HepG2 (cell line): ENCODE measurements around the gene NPHP4. TPM values are rescaled to one million over a fixed set of nuclear protein-coding genes. Genes with fewer than 3 reads are reported as not detected.

Experiments used
- AHR ChIP-seq: IDR thresholded peaks from 2 replicates; pipeline ENCODE4 v1.6.1; 2018; ENCODE audit warnings: missing genetic modification reagents, missing compliant biosample characterization
- ERF ChIP-seq: IDR thresholded peaks from 2 replicates; pipeline ENCODE4 v1.6.1; 2018; ENCODE audit warnings: missing biosample characterization, missing genetic modification reagents
- FOSL2 ChIP-seq: sonication (generic); formaldehyde crosslinking; IDR thresholded peaks from 2 replicates; pipeline ENCODE4 v1.4.0; 2020; ENCODE audit warnings: missing genetic modification reagents
- GABPA ChIP-seq, 2 experiments: IDR thresholded peaks; 2 replicates each; pipeline ENCODE4 v1.6.1; 2011 to 2016; ENCODE audit warnings: low read depth in 2 of 2, low read length in 1 of 2, missing biosample characterization in 1 of 2, missing genetic modification characterization in 1 of 2
- GABPB1 ChIP-seq: IDR thresholded peaks from 2 replicates; pipeline ENCODE4 v1.6.1; 2016; ENCODE audit warnings: mild to moderate bottlenecking, missing genetic modification reagents, moderate library complexity, missing compliant biosample characterization
- GATAD1 ChIP-seq: IDR thresholded peaks from 2 replicates; pipeline ENCODE4 v1.6.1; 2016; ENCODE audit warnings: missing genetic modification reagents, missing compliant biosample characterization
- GATAD2A ChIP-seq: IDR thresholded peaks from 2 replicates; pipeline ENCODE4 v1.6.1; 2016
- HDAC1 ChIP-seq: sonication (generic); formaldehyde crosslinking; IDR thresholded peaks from 2 replicates; pipeline ENCODE4 v1.5.1; 2020; ENCODE audit warnings: mild to moderate bottlenecking, missing genetic modification reagents
- KDM1A ChIP-seq: IDR thresholded peaks from 2 replicates; pipeline ENCODE4 v1.6.1; 2016; ENCODE audit warnings: missing compliant biosample characterization
- MIER2 ChIP-seq: IDR thresholded peaks from 2 replicates; pipeline ENCODE4 v1.6.1; 2016; ENCODE audit warnings: missing biosample characterization, missing genetic modification reagents
- NCOA2 ChIP-seq: sonication (generic); formaldehyde crosslinking; IDR thresholded peaks from 2 replicates; pipeline ENCODE4 v1.8.0; 2022; ENCODE audit warnings: inconsistent platforms
- NR1H2 ChIP-seq: sonication (generic); formaldehyde crosslinking; IDR thresholded peaks from 2 replicates; pipeline ENCODE4 v1.8.1; 2022; ENCODE audit warnings: low read depth, missing genetic modification reagents, borderline replicate concordance
- PHF21A ChIP-seq: sonication (generic); formaldehyde crosslinking; IDR thresholded peaks from 2 replicates; pipeline ENCODE4 v1.5.0; 2020; ENCODE audit warnings: mild to moderate bottlenecking, missing genetic modification reagents
- PITX1 ChIP-seq: sonication (generic); formaldehyde crosslinking; IDR thresholded peaks from 2 replicates; pipeline ENCODE4 v1.5.1; 2020; ENCODE audit warnings: mild to moderate bottlenecking, missing genetic modification reagents
- SETDB1 ChIP-seq: sonication (generic); formaldehyde crosslinking; IDR thresholded peaks from 2 replicates; pipeline ENCODE4 v1.5.1; 2020; ENCODE audit warnings: missing genetic modification reagents, mild to moderate bottlenecking, borderline replicate concordance
- SIN3A ChIP-seq: IDR thresholded peaks from 2 replicates; pipeline ENCODE4 v1.6.1; 2011; ENCODE audit warnings: low read depth, mild to moderate bottlenecking, control low read depth, low read length, borderline replicate concordance
- ZKSCAN8 ChIP-seq: IDR thresholded peaks from 2 replicates; pipeline ENCODE4 v1.6.1; 2016; ENCODE audit warnings: borderline replicate concordance, missing genetic modification reagents, missing compliant biosample characterization
- ZMAT3 ChIP-seq: sonication (generic); formaldehyde crosslinking; conservative IDR thresholded peaks from 2 replicates; pipeline ENCODE4 v1.7.0; 2021; ENCODE audit warnings: missing genetic modification reagents
- ZNF451 ChIP-seq: sonication (generic); formaldehyde crosslinking; IDR thresholded peaks from 2 replicates; pipeline ENCODE4 v1.5.0; 2020; ENCODE audit warnings: mild to moderate bottlenecking, missing genetic modification reagents
- ZNF543 ChIP-seq: sonication (generic); formaldehyde crosslinking; IDR thresholded peaks from 2 replicates; pipeline ENCODE4 v1.4.0; 2020; ENCODE audit warnings: mild to moderate bottlenecking, missing genetic modification reagents
- ZNF614 ChIP-seq: IDR thresholded peaks from 2 replicates; pipeline ENCODE4 v1.6.1; 2018; ENCODE audit warnings: missing biosample characterization, missing genetic modification reagents, inconsistent platforms, borderline replicate concordance
- ZNF780A ChIP-seq: sonication (generic); formaldehyde crosslinking; IDR thresholded peaks from 2 replicates; pipeline ENCODE4 v1.8.0; 2022; ENCODE audit warnings: mild to moderate bottlenecking, missing genetic modification reagents, moderate library complexity
- ZNF850 ChIP-seq: sonication (generic); formaldehyde crosslinking; conservative IDR thresholded peaks from 2 replicates; pipeline ENCODE4 v1.9.0; 2021; ENCODE audit warnings: mild to moderate bottlenecking, missing genetic modification reagents
- polyA plus RNA-seq, 8 experiments: library from polyadenylated mRNA; depleted of rRNA in 3 of 8; stranded (reverse) in 7 of 8; unstranded in 1 of 8; fragments of >200 nt; fragmentation: Illumina TruSeq in 4 of 8; extraction: Trizol in 4 of 8; gene quantifications; 2 replicates each; pipeline versions ENCODE4 v1.2.1 to v1.2.3, GENCODE V29; 2011 to 2016; ENCODE audit warnings: low read depth in 4 of 8, missing spikeins in 1 of 8, mixed read lengths in 1 of 8; ENCODE audit not compliant: insufficient read depth in 1 of 8
- total RNA-seq, 5 experiments: library from RNA; depleted of rRNA; stranded (reverse); fragments of >200 nt; fragmentation: Illumina TruSeq; extraction: Trizol; gene quantifications; 2 replicates each; pipeline ENCODE4 v1.2.3, GENCODE V29; 2016; ENCODE audit warnings: low read depth in 1 of 5
- TF ChIP-seq, protein P1 (sequence below): sonication (generic); formaldehyde crosslinking; IDR thresholded peaks from 2 replicates; pipeline ENCODE4 v1.5.0; 2020; ENCODE audit warnings: missing genetic modification reagents
- TF ChIP-seq, protein P2 (sequence below), 2 experiments: fragments of 450-650 bp in 1 of 2; sonication (generic) in 1 of 2; formaldehyde crosslinking; IDR thresholded peaks; 2 replicates each; pipeline versions ENCODE4 v1.5.0 to v1.8.0; 2020 to 2022; ENCODE audit warnings: mild to moderate bottlenecking in 1 of 2, missing genetic modification reagents in 1 of 2
- TF ChIP-seq, protein P3 (sequence below): sonication (generic); formaldehyde crosslinking; IDR thresholded peaks from 2 replicates; pipeline ENCODE4 v1.4.0; 2020; ENCODE audit warnings: missing genetic modification reagents

Gene NPHP4
- total and polyA plus RNA-seq, 2 of the 13 experiments (the other 11 are each of a cell fraction or from before 2014, with no cell fraction given), result 4.4 to 6.8 TPM

DNA sequence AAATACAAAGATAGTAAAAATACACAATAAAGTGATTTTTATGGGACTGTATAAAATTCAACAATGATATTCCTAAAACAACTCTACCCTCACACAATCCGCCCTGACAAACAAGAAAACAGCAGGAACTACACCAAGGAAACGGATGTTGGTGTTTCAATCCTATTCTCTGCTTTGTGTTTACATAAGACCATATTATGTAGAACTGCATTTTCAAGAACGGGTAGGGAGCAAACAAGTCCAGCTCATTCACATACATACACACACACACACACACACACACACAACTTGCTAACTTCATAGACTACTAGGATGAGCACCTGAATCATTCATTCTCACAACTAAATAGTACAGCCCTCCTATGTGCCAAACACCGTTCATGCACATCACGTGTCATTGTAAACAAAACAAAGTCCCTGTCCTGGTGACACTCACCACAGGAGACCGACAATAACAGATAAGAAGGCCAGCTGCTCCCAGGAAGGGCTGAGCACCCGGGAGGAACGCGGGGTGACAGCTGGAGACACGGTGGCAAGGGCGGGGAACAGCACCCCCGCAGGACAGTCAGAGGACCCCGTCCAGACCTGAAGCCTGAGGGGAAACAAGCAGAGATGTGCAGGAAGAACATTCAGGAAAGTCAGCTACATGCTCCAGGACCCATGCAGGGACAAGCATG lies 43.0 kb downstream of the NPHP4 start (continued):
- 0 out of 2 replicates have a peak, but pooled peaks have one; percentile 59 for TF ChIP-seq ZNF451 (CRISPR knock-in tag)
- peak; percentile 61 for TF ChIP-seq PITX1 (CRISPR knock-in tag)
- peak; percentile 42; the same call in 1 of the 2 replicates for TF ChIP-seq GABPB1 (CRISPR knock-in tag)
- TF ChIP-seq SETDB1 (CRISPR knock-in tag), result no peak
- TF ChIP-seq ZKSCAN8 (CRISPR knock-in tag), result 0 out of 2 replicates have a peak, but pooled peaks have one; percentile 27
- no peak for TF ChIP-seq MIER2 (CRISPR knock-in tag)
- TF ChIP-seq ZNF850 (CRISPR knock-in tag), result no peak
- TF ChIP-seq, protein P1, sequence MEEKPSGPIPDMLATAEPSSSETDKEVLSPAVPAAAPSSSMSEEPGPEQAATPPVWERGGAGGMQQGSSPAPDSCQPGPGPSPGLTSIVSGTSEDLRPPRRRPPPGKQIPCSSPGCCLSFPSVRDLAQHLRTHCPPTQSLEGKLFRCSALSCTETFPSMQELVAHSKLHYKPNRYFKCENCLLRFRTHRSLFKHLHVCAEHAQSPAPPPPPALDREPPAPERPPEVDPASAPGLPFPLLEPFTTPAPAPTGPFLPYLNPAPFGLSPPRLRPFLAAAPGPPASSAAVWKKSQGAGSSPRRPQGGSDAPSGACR (CRISPR knock-in tag), result 0 out of 2 replicates have a peak, but pooled peaks have one; percentile 55
- TF ChIP-seq SIN3A, result peak; percentile 60; the same call in 1 of the 2 replicates
- TF ChIP-seq HDAC1, result peak; percentile 75
- TF ChIP-seq PHF21A (CRISPR knock-in tag), result peak; percentile 58; the same call in 1 of the 2 replicates
- peak; percentile 75 for TF ChIP-seq FOSL2 (CRISPR knock-in tag)
- TF ChIP-seq GATAD1 (CRISPR knock-in tag), result no peak; the same call in 1 of the 2 replicates
- peak; percentile 78 for TF ChIP-seq GATAD2A (CRISPR knock-in tag)
- TF ChIP-seq AHR (CRISPR knock-in tag), result peak; percentile 29; the same call in 1 of the 2 replicates
- peak; percentile 49; the same call in 1 of the 2 replicates for TF ChIP-seq ERF (CRISPR knock-in tag)
- TF ChIP-seq ZNF543, result 0 out of 2 replicates have a peak, but pooled peaks have one; percentile 42
- TF ChIP-seq ZNF614 (CRISPR knock-in tag), result peak; percentile 31; the same call in 1 of the 2 replicates
- TF ChIP-seq, protein P2, sequence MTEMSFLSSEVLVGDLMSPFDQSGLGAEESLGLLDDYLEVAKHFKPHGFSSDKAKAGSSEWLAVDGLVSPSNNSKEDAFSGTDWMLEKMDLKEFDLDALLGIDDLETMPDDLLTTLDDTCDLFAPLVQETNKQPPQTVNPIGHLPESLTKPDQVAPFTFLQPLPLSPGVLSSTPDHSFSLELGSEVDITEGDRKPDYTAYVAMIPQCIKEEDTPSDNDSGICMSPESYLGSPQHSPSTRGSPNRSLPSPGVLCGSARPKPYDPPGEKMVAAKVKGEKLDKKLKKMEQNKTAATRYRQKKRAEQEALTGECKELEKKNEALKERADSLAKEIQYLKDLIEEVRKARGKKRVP (CRISPR knock-in tag; IDR thresholded peaks at IDR 0.05), result 0 out of 4 replicates have a peak, but pooled peaks of 1 of the 2 experiments have one; percentile 33
- TF ChIP-seq GABPA (IDR thresholded peaks at IDR 0.05; ENCODE audit: low read depth, low read length), result no peak
- peak; percentile 35; the same call in 1 of the 2 replicates for TF ChIP-seq GABPA (CRISPR knock-in tag; IDR thresholded peaks at IDR 0.05; ENCODE audit: low read depth)
- TF ChIP-seq, protein P3, sequence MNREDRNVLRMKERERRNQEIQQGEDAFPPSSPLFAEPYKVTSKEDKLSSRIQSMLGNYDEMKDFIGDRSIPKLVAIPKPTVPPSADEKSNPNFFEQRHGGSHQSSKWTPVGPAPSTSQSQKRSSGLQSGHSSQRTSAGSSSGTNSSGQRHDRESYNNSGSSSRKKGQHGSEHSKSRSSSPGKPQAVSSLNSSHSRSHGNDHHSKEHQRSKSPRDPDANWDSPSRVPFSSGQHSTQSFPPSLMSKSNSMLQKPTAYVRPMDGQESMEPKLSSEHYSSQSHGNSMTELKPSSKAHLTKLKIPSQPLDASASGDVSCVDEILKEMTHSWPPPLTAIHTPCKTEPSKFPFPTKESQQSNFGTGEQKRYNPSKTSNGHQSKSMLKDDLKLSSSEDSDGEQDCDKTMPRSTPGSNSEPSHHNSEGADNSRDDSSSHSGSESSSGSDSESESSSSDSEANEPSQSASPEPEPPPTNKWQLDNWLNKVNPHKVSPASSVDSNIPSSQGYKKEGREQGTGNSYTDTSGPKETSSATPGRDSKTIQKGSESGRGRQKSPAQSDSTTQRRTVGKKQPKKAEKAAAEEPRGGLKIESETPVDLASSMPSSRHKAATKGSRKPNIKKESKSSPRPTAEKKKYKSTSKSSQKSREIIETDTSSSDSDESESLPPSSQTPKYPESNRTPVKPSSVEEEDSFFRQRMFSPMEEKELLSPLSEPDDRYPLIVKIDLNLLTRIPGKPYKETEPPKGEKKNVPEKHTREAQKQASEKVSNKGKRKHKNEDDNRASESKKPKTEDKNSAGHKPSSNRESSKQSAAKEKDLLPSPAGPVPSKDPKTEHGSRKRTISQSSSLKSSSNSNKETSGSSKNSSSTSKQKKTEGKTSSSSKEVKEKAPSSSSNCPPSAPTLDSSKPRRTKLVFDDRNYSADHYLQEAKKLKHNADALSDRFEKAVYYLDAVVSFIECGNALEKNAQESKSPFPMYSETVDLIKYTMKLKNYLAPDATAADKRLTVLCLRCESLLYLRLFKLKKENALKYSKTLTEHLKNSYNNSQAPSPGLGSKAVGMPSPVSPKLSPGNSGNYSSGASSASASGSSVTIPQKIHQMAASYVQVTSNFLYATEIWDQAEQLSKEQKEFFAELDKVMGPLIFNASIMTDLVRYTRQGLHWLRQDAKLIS (CRISPR knock-in tag), result 0 out of 2 replicates have a peak, but pooled peaks have one; percentile 37
- TF ChIP-seq ZMAT3 (CRISPR knock-in tag), result no peak
- peak; percentile 79 for TF ChIP-seq NCOA2 (CRISPR knock-in tag)
- TF ChIP-seq ZNF780A, result no peak
- TF ChIP-seq NR1H2 (CRISPR knock-in tag), result no peak
- peak; percentile 47; the same call in 1 of the 2 replicates for TF ChIP-seq KDM1A (CRISPR knock-in tag)
